A549 (cell line): ENCODE measurements around the gene BTBD18. TPM values are rescaled to one million over a fixed set of nuclear protein-coding genes. Genes with fewer than 3 reads are reported as not detected.

Experiments used
- ATAC-seq, 2 experiments: fragments of 200-7000 bp in 1 of 2; fragments of >200 bp in 1 of 2; cut with Nextera tagmentation in 1 of 2; cut with Tn5 transposase in 1 of 2; 3 replicates each; pipeline versions ENCODE4 v1.8.0 to v1.9.1; 2018 to 2020; ENCODE audit warnings: mild to moderate bottlenecking in 1 of 2, moderate library complexity in 1 of 2
- CTCF ChIA-PET: fragments of 300-600 bp; sonication (Branson Sonifier 250); formaldehyde crosslinking; extraction: SDS; loops from one replicate; lab custom pipeline; 2021; ENCODE audit warnings: antibody characterized with exemption, inconsistent platforms; lab: Yijun Ruan, JAX
- POLR2A ChIA-PET: fragments of 350-600 bp; formaldehyde crosslinking; extraction: SDS; loops from one replicate; lab custom pipeline; 2021; ENCODE audit warnings: antibody characterized with exemption, inconsistent platforms; lab: Yijun Ruan, JAX
- DNase-seq, 2 experiments: peaks; one replicate each; pipeline versions ENCODE4 v3.0.0 to v3.0.0-alpha.2; 2011 to 2016; ENCODE audit warnings: low read depth in 1 of 2, low spot score in 1 of 2
- FAIRE-seq: peaks from 2 replicates; lab custom pipeline; 2011; peaks lifted over from hg19 to GRCh38; lab: Jason Lieb, UNC
- H3K27ac ChIP-seq, 2 experiments: fragments of >200 bp; sonication (Bioruptor Twin); formaldehyde crosslinking; 3 replicates each; pipeline ENCODE4 v1.5.1; 2016 to 2017
- H3K4me1 ChIP-seq: fragments of >200 bp; sonication (Bioruptor Twin); formaldehyde crosslinking; 3 replicates; pipeline ENCODE4 v1.6.1; 2016
- H3K4me2 ChIP-seq: fragments of >200 bp; sonication (Bioruptor Twin); formaldehyde crosslinking; 3 replicates; pipeline ENCODE4 v1.6.1; 2016
- H3K4me3 ChIP-seq: fragments of >200 bp; sonication (Bioruptor Twin); formaldehyde crosslinking; 3 replicates; pipeline ENCODE4 v1.5.1; 2016
- H3K9me3 ChIP-seq: fragments of >200 bp; sonication (Bioruptor Twin); formaldehyde crosslinking; 3 replicates; pipeline ENCODE4 v1.6.1; 2016
- BHLHE40 ChIP-seq: IDR thresholded peaks from 2 replicates; pipeline ENCODE4 v1.6.1; 2012; ENCODE audit warnings: low read depth, low read length, inconsistent platforms
- CEBPB ChIP-seq, 2 experiments: fragments of >200 bp in 1 of 2; sonication (Bioruptor Twin) in 1 of 2; formaldehyde crosslinking in 1 of 2; IDR thresholded peaks; 2 replicates each; pipeline ENCODE4 v1.6.1; 2012 to 2016
- CHD4 ChIP-seq: fragments of 200-600 bp; sonication (generic); IDR thresholded peaks from 2 replicates; pipeline ENCODE4 v1.6.1; 2016; ENCODE audit warnings: antibody characterized with exemption, mild to moderate bottlenecking, borderline replicate concordance
- EHMT2 ChIP-seq: fragments of 200-600 bp; sonication (generic); IDR thresholded peaks from 2 replicates; pipeline ENCODE4 v1.6.1; 2016; ENCODE audit warnings: antibody characterized with exemption, low read depth, mild to moderate bottlenecking, moderate library complexity
- EP300 ChIP-seq, 2 experiments: fragments of >200 bp; sonication (Bioruptor Twin); formaldehyde crosslinking; IDR thresholded peaks; 2 replicates in 1 of 2; 3 replicates in 1 of 2; pipeline ENCODE4 v1.6.1; 2016 to 2017
- FOSB ChIP-seq: fragments of 250-450 bp; sonication (Bioruptor Pico); IDR thresholded peaks from 2 replicates; pipeline ENCODE4 v1.5.0; 2020; ENCODE audit warnings: mild to moderate bottlenecking, moderate library complexity
- FOSL2 ChIP-seq, 2 experiments: fragments of 450-650 bp in 1 of 2; fragments of >200 bp in 1 of 2; sonication (Bioruptor Twin) in 1 of 2; formaldehyde crosslinking; IDR thresholded peaks; 2 replicates each; pipeline versions ENCODE4 v1.5.0 to v1.6.1; 2016 to 2020; ENCODE audit warnings: mild to moderate bottlenecking in 1 of 2, moderate library complexity in 1 of 2
- GATA3 ChIP-seq: IDR thresholded peaks from 2 replicates; pipeline ENCODE4 v1.6.1; 2012; ENCODE audit warnings: borderline replicate concordance
- MAZ ChIP-seq: fragments of 150-350 bp; IDR thresholded peaks from 2 replicates; pipeline ENCODE4 v1.6.1; 2014; ENCODE audit warnings: antibody characterized with exemption, low read depth, low read length, borderline replicate concordance
- NPAS2 ChIP-seq: fragments of 250-450 bp; sonication (Bioruptor Pico); IDR thresholded peaks from 2 replicates; pipeline ENCODE4 v1.8.0; 2022; ENCODE audit warnings: mild to moderate bottlenecking, moderate library complexity, borderline replicate concordance
- NR3C1 ChIP-seq: fragments of >200 bp; sonication (Bioruptor Twin); formaldehyde crosslinking; IDR thresholded peaks from 3 replicates; pipeline ENCODE4 v1.6.1; 2017
- POLR2A ChIP-seq: IDR thresholded peaks from 2 replicates; pipeline ENCODE4 v1.6.1; 2012; ENCODE audit warnings: mild to moderate bottlenecking, low read length
- RARB ChIP-seq: fragments of 250-450 bp; sonication (Bioruptor Pico); IDR thresholded peaks from 2 replicates; pipeline ENCODE4 v1.8.0; 2021; ENCODE audit warnings: mild to moderate bottlenecking, moderate library complexity
- SMC3 ChIP-seq: fragments of >200 bp; sonication (Bioruptor Twin); formaldehyde crosslinking; IDR thresholded peaks from 3 replicates; pipeline ENCODE4 v1.6.1; 2018; ENCODE audit warnings: inconsistent platforms
- ZC3H11A ChIP-seq: fragments of 450-650 bp; IDR thresholded peaks from 2 replicates; pipeline ENCODE4 v1.6.1; 2014; ENCODE audit warnings: antibody characterized with exemption, mild to moderate bottlenecking
- ZFP36 ChIP-seq: fragments of 450-650 bp; IDR thresholded peaks from 2 replicates; pipeline ENCODE4 v1.6.1; 2014; ENCODE audit warnings: borderline replicate concordance; ENCODE audit not compliant: partially characterized antibody
- WGBS: methylation state at CpG from one replicate; pipeline ENCODE4 v1.1.6; 2017; ENCODE audit errors: missing lambda C conversion rate; 5-methylcytosine and 5-hydroxymethylcytosine counted together
- polyA plus RNA-seq, 4 experiments: library from polyadenylated mRNA; depleted of rRNA in 3 of 4; stranded (reverse); fragments of >200 nt; fragmentation: RNase III in 1 of 4; extraction: RNeasy Plus Mini Kit Qiagen cat#74134 plus additional on column Dnase treatment in 1 of 4; gene quantifications; 2 replicates in 3 of 4; 3 replicates in 1 of 4; pipeline ENCODE4 v1.2.3, GENCODE V29; 2011 to 2017
- TF ChIP-seq, protein P1 (sequence below): fragments of 200-600 bp; sonication (generic); IDR thresholded peaks from 2 replicates; pipeline ENCODE4 v1.6.1; 2016; ENCODE audit warnings: antibody characterized with exemption, mild to moderate bottlenecking, moderate library complexity
- TF ChIP-seq, protein P2 (sequence below): IDR thresholded peaks from 2 replicates; pipeline ENCODE4 v1.6.1; 2012
- TF ChIP-seq, protein P3 (sequence below): fragments of 150-350 bp; IDR thresholded peaks from 2 replicates; pipeline ENCODE4 v1.6.1; 2014; ENCODE audit warnings: low read depth, mild to moderate bottlenecking, low read length
- TF ChIP-seq, protein P4 (sequence below): IDR thresholded peaks from 2 replicates; pipeline ENCODE4 v1.6.1; 2012

BTBD18 gene
- polyA plus RNA-seq, 2 of the 4 experiments (the other 2 are of a cell fraction): not detected

DNA sequence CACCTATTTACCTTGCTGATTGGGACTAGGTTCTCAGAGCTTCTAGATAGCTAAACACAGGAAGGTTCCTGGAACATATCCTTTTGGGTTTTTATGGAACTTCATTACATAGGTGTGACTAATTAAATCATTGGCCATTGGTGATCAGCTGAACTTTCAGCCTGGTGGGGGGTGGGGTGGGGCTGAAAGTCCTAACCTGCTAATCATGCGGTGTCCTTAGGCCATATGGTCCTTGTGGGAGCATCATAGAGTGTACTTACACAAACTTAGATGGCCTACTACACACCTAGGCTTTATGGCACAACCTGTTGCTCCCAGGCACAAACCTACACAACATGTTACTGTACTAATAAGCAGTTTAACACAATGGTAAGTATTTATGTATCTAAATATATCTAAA lies 19.0 kb downstream of the BTBD18 start (continued):
- TF ChIP-seq, protein P1, sequence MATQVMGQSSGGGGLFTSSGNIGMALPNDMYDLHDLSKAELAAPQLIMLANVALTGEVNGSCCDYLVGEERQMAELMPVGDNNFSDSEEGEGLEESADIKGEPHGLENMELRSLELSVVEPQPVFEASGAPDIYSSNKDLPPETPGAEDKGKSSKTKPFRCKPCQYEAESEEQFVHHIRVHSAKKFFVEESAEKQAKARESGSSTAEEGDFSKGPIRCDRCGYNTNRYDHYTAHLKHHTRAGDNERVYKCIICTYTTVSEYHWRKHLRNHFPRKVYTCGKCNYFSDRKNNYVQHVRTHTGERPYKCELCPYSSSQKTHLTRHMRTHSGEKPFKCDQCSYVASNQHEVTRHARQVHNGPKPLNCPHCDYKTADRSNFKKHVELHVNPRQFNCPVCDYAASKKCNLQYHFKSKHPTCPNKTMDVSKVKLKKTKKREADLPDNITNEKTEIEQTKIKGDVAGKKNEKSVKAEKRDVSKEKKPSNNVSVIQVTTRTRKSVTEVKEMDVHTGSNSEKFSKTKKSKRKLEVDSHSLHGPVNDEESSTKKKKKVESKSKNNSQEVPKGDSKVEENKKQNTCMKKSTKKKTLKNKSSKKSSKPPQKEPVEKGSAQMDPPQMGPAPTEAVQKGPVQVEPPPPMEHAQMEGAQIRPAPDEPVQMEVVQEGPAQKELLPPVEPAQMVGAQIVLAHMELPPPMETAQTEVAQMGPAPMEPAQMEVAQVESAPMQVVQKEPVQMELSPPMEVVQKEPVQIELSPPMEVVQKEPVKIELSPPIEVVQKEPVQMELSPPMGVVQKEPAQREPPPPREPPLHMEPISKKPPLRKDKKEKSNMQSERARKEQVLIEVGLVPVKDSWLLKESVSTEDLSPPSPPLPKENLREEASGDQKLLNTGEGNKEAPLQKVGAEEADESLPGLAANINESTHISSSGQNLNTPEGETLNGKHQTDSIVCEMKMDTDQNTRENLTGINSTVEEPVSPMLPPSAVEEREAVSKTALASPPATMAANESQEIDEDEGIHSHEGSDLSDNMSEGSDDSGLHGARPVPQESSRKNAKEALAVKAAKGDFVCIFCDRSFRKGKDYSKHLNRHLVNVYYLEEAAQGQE: no peak
- no peak for TF ChIP-seq NR3C1
- TF ChIP-seq MAZ: no peak
- TF ChIP-seq, all 56 proteins: peak for 0

DNA sequence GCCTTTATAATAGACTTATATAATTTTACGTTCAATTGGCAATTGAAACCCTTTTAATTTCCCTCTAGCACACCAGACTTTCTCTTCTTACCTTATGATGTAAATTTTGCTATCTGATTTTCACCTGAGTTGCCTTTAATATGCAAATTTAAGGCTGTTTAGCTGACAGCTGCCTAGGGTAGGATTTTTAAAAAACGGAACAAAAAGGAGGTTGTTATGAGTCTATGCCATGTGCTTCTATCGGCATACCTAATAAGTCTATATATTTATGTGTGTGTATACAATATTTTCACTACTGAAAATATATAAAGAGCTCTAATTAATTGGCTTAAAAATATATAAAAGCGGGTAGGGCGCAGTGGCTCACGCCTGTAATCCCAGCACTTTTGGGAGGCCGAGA lies 22.1 kb downstream of the BTBD18 start:
- H3K27ac ChIP-seq: no peak overlapping the region
- no peak for TF ChIP-seq FOSL2 (IDR thresholded peaks at IDR 0.05)
- TF ChIP-seq FOSL2 (CRISPR knock-in tag; IDR thresholded peaks at IDR 0.05): no peak
- TF ChIP-seq POLR2A: no peak
- TF ChIP-seq CHD4: no peak
- TF ChIP-seq, protein P2, sequence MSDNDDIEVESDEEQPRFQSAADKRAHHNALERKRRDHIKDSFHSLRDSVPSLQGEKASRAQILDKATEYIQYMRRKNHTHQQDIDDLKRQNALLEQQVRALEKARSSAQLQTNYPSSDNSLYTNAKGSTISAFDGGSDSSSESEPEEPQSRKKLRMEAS: no peak
- TF ChIP-seq FOSB (CRISPR knock-in tag): no peak
- no peak for TF ChIP-seq SMC3
- no peak for TF ChIP-seq EP300 (IDR thresholded peaks at IDR 0.05)
- TF ChIP-seq NPAS2 (CRISPR knock-in tag): no peak
- TF ChIP-seq, protein P3, sequence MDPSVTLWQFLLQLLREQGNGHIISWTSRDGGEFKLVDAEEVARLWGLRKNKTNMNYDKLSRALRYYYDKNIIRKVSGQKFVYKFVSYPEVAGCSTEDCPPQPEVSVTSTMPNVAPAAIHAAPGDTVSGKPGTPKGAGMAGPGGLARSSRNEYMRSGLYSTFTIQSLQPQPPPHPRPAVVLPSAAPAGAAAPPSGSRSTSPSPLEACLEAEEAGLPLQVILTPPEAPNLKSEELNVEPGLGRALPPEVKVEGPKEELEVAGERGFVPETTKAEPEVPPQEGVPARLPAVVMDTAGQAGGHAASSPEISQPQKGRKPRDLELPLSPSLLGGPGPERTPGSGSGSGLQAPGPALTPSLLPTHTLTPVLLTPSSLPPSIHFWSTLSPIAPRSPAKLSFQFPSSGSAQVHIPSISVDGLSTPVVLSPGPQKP: no peak
- TF ChIP-seq EHMT2: no peak
- TF ChIP-seq ZFP36: no peak
- TF ChIP-seq, all 56 proteins: peak for 0
- DNase-seq (no peak), FAIRE-seq (no peak), ATAC-seq (no peak)
- Histone ChIP-seq H3K4me3 (no peak overlapping the region), H3K9me3 (no peaks in the 10 kb centered on the region), H3K4me2 (no peak overlapping the region), H3K4me1 (no peaks in the 10 kb centered on the region)
- POLR2A ChIA-PET: interaction anchor here (0.7 kb wide), 1 partner anchor 12 kb away, joined by 3 read pairs; the partner anchor contains the start of gene SELENOH
- 94% methylated on average over 7 of the region's 7 CpGs for WGBS
- CTCF ChIA-PET: interaction anchor here (1.0 to 1.4 kb wide), 3 partner anchors 7 to 71 kb away, joined by 3 to 4 read pairs (median 4); no protein-coding TSS in a partner anchor

DNA sequence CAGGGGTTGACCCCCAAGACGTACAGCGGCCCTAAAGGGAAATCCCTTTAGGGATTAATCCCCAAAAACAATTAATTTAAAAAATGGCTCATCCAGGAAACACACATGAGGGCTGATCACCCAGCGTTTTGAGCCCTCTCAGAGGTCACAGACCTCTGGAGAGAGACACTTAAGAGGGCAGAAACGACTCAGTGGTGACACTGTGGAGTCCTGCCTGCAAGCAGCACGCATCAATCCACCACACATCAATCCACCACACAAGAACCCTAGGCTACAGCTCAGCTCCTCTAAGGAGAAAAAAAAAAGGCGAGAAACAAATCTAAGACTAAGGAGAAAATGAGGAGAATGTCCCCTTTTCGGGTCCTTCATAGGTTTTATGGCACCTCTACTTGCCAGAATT lies 22.8 kb downstream of the BTBD18 start:
- no peak for FAIRE-seq
- Histone ChIP-seq H3K4me3 (no peak overlapping the region), H3K9me3 (no peaks in the 10 kb centered on the region), H3K4me1 (no peaks in the 10 kb centered on the region), H3K27ac (no peak overlapping the region), H3K4me2 (no peak overlapping the region)
- TF ChIP-seq EP300 (IDR thresholded peaks at IDR 0.05): no peak
- TF ChIP-seq ZC3H11A: no peak
- TF ChIP-seq RARB (CRISPR knock-in tag): no peak
- no peak for TF ChIP-seq NPAS2 (CRISPR knock-in tag)
- TF ChIP-seq MAZ: no peak
- no peak for TF ChIP-seq GATA3
- TF ChIP-seq BHLHE40: no peak
- TF ChIP-seq, protein P4, sequence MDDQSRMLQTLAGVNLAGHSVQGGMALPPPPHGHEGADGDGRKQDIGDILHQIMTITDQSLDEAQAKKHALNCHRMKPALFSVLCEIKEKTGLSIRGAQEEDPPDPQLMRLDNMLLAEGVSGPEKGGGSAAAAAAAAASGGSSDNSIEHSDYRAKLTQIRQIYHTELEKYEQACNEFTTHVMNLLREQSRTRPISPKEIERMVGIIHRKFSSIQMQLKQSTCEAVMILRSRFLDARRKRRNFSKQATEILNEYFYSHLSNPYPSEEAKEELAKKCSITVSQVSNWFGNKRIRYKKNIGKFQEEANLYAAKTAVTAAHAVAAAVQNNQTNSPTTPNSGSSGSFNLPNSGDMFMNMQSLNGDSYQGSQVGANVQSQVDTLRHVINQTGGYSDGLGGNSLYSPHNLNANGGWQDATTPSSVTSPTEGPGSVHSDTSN: no peak
- no peak for TF ChIP-seq CEBPB (IDR thresholded peaks at IDR 0.05)
- ATAC-seq: no peak
- WGBS: 80% methylated on average over 7 of the region's 7 CpGs
- CTCF ChIA-PET: interaction anchor here (1.0 to 1.4 kb wide), 3 partner anchors 8 to 72 kb away, joined by 4 to 5 read pairs (median 4); partner anchors contain the start of gene BTBD18
- no peak for DNase-seq
- POLR2A ChIA-PET: interaction anchor here (1.3 kb wide), 1 partner anchor 13 kb away, joined by 4 read pairs; the partner anchor contains the start of gene SELENOH
